CD14-positive monocyte (primary cell): ENCODE measurements around the gene RNASE7. TPM values are rescaled to one million over a fixed set of nuclear protein-coding genes. Genes with fewer than 3 reads are reported as not detected.

Experiments
- DNase-seq, 3 donors: peaks; one replicate each; pipeline ENCODE4 v3.0.0-alpha.2; 2011 to 2022
- H2AFZ ChIP-seq: 2 replicates; pipeline ENCODE4 v1.6.0; 2012; ENCODE audit warnings: mild to moderate bottlenecking, low read depth, low read length, inconsistent platforms; ENCODE audit not compliant: insufficient read depth, poor library complexity, severe bottlenecking
- H3K27ac ChIP-seq, 2 donors: 1 replicate in 1 of 2; 2 replicates in 1 of 2; pipeline ENCODE4 v1.5.1; 2012 to 2013; ENCODE audit warnings: low read length in 2 of 2, control low read depth in 1 of 2, inconsistent platforms in 1 of 2, low read depth in 1 of 2, mild to moderate bottlenecking in 1 of 2
- H3K27me3 ChIP-seq, 2 donors: one replicate each; pipeline versions ENCODE4 v1.6.0 to v1.6.1; 2011 to 2013; ENCODE audit warnings: low read length in 2 of 2; ENCODE audit not compliant: control insufficient read depth in 2 of 2, insufficient read depth in 2 of 2
- H3K36me3 ChIP-seq, 2 donors: replicated peaks in 1 of 2; 1 replicate in 1 of 2; 2 replicates in 1 of 2; pipeline versions ENCODE4 v1.5.1 to v1.6.1; 2012 to 2013; ENCODE audit warnings: low read length in 2 of 2, control low read depth in 1 of 2, inconsistent platforms in 1 of 2, mild to moderate bottlenecking in 1 of 2; ENCODE audit not compliant: insufficient read depth in 2 of 2, control insufficient read depth in 1 of 2
- H3K4me1 ChIP-seq, 2 donors: 1 replicate in 1 of 2; 2 replicates in 1 of 2; pipeline versions ENCODE4 v1.5.1 to v1.6.1; 2012 to 2013; ENCODE audit warnings: low read length in 2 of 2, control low read depth in 1 of 2, inconsistent platforms in 1 of 2, mild to moderate bottlenecking in 1 of 2, moderate library complexity in 1 of 2; ENCODE audit not compliant: insufficient read depth in 2 of 2, control insufficient read depth in 1 of 2
- H3K4me2 ChIP-seq: replicated peaks from 2 replicates; pipeline ENCODE3; 2012; ENCODE audit warnings: low read length, moderate library complexity, mild to moderate bottlenecking; ENCODE audit not compliant: poor library complexity, severe bottlenecking; ENCODE audit errors: extremely low read depth
- H3K4me3 ChIP-seq, 3 experiments: fragments of 200-600 bp in 1 of 3; sonication (generic) in 1 of 3; replicated peaks in 1 of 3; 1 replicate in 2 of 3; 2 replicates in 1 of 3; pipeline ENCODE4 v1.5.1; 2011 to 2013; ENCODE audit warnings: low read length in 3 of 3, mild to moderate bottlenecking in 3 of 3, control low read depth in 2 of 3, low read depth in 2 of 3, inconsistent platforms in 1 of 3, moderate library complexity in 1 of 3
- H3K79me2 ChIP-seq: 2 replicates; pipeline ENCODE4 v1.6.0; 2012; ENCODE audit warnings: mild to moderate bottlenecking, control low read depth, inconsistent platforms, low read length, moderate library complexity; ENCODE audit not compliant: insufficient read depth
- H3K9ac ChIP-seq: 2 replicates; pipeline ENCODE4 v1.6.0; 2017; ENCODE audit warnings: low read length, mild to moderate bottlenecking; ENCODE audit not compliant: insufficient read depth, poor library complexity, severe bottlenecking
- H3K9me3 ChIP-seq, 2 donors: replicated peaks in 1 of 2; 1 replicate in 1 of 2; 2 replicates in 1 of 2; pipeline versions ENCODE4 v1.5.1 to v1.6.1; 2012 to 2013; ENCODE audit warnings: low read length in 2 of 2, control low read depth in 1 of 2; ENCODE audit not compliant: control insufficient read depth in 1 of 2, insufficient read depth in 1 of 2
- H4K20me1 ChIP-seq: 2 replicates; pipeline ENCODE4 v1.6.0; 2012; ENCODE audit warnings: mild to moderate bottlenecking, low read length, control low read depth, moderate library complexity; ENCODE audit not compliant: insufficient read depth
- H3K27ac Mint-ChIP-seq, 7 donors: one replicate each; pipeline ENCODE4 v1.8.0; 2020; ENCODE audit warnings: mild to moderate bottlenecking in 7 of 7, mixed read lengths in 7 of 7, moderate library complexity in 6 of 7, inconsistent platforms in 2 of 7
- H3K27me3 Mint-ChIP-seq, 3 donors: one replicate each; pipeline ENCODE4 v1.8.0; 2021 to 2022; ENCODE audit warnings: low read depth in 3 of 3, mild to moderate bottlenecking in 3 of 3, mixed read lengths in 3 of 3, moderate library complexity in 3 of 3, inconsistent platforms in 1 of 3
- H3K36me3 Mint-ChIP-seq, 2 donors: one replicate each; pipeline ENCODE4 v1.8.0; 2020; ENCODE audit warnings: mixed read lengths in 2 of 2, inconsistent platforms in 1 of 2, mild to moderate bottlenecking in 1 of 2
- H3K4me1 Mint-ChIP-seq: one replicate; pipeline ENCODE4 v1.8.0; 2020; ENCODE audit warnings: mild to moderate bottlenecking, mixed read lengths
- H3K4me3 Mint-ChIP-seq, 2 donors: one replicate each; pipeline ENCODE4 v1.8.0; 2020; ENCODE audit warnings: mild to moderate bottlenecking in 2 of 2, mixed read lengths in 2 of 2, moderate library complexity in 1 of 2
- H3K9me3 Mint-ChIP-seq, 7 donors: one replicate each; pipeline ENCODE4 v1.8.0; 2020 to 2022; ENCODE audit warnings: mixed read lengths in 7 of 7, mild to moderate bottlenecking in 6 of 7, moderate library complexity in 6 of 7, inconsistent platforms in 2 of 7
- CTCF ChIP-seq: fragments of 200-600 bp; IDR thresholded peaks from one replicate; pipeline ENCODE4 v1.8.0; 2022; ENCODE audit warnings: antibody characterized with exemption, mild to moderate bottlenecking
- WGBS: methylation state at CpG from one replicate; pipeline ENCODE4 v1.1.5; 2013; ENCODE audit warnings: missing lambda C conversion rate; ENCODE audit not compliant: insufficient coverage; 5-methylcytosine and 5-hydroxymethylcytosine counted together
- intact Hi-C, 2 donors: fragments of 100-400 bp; cut with micrococcal nuclease; formaldehyde crosslinking; loops; one replicate each; pipeline versions ENCODE4 v1.15.0 to v1.15.1; 2023
- polyA plus RNA-seq, 3 donors: library from polyadenylated mRNA; depleted of rRNA in 1 of 3; unstranded in 2 of 3; stranded (reverse) in 1 of 3; fragments of 300-500 nt in 2 of 3; fragments of >200 nt in 1 of 3; fragmentation: Illumina TruSeq in 2 of 3; gene quantifications; 1 replicate in 2 of 3; 2 replicates in 1 of 3; pipeline ENCODE4 v1.2.3, GENCODE V29; 2012 to 2021

Gene RNASE7
- polyA plus RNA-seq, 3 donors: not detected

DNA sequence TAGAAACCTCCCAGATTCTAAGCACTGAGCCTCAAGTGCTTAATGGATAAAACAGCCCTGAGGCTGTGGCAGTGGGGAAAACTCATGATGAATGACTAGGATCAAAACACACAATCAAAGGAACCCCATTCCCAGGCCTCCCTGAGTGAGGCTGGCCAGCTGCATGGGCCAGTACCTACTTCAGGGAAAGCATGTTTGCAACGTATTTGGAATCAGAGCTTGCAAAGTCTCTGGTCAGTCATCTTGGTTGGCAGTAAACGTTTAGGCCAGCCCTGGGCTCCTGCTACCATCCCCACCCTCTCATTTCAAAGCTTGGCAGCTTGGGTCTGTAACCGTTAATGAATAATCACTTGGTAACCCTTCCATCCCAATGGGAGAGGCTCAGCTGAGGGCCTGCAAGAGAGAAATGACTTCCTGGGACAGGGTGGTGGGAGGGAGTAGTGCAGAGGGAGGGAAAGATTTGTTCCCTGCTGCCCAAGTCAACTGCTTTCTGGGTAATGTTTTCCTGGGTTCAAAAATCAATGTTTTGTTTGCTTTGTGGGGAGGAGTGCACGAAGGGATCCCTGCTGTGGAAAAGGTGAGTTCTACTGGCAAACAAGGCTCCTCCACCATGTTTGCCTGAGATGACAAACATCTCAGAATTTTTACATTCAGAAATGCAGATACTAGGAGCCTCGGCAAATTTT, 13.4 kb downstream of the RNASE7 start:
- Mint-ChIP-seq H3K27ac (no peak overlapping the region), H3K36me3 (no peaks in the 10 kb centered on the region), H3K4me1 (peaks cover 1% of the 10 kb centered on the region), H3K27me3 (peaks cover 2 to 9% (median 5%) of the 10 kb centered on the region in 3 donors), H3K4me3 (no peak overlapping the region), H3K9me3 (no peaks in the 10 kb centered on the region)
- H4K20me1 ChIP-seq: no peaks in the 10 kb centered on the region
- H3K9me3 ChIP-seq: no peaks in the 10 kb centered on the region
- H2AFZ ChIP-seq: no peak overlapping the region
- H3K4me3 ChIP-seq: no peak overlapping the region
- no peak overlapping the region for H3K9ac ChIP-seq
- no peak overlapping the region for H3K27ac ChIP-seq
- WGBS: no CpG with 5 or more reads among the region's 5 CpGs
- peaks cover 0 to 6% of the 10 kb centered on the region in 2 donors for H3K4me1 ChIP-seq
- no peak for TF ChIP-seq CTCF
- intact Hi-C loops: loop anchor here in 1 of 2 donors (5.0 kb wide), 1 partner anchor 38 kb away; no protein-coding TSS in a partner anchor
- peaks cover 0 to 6% of the 10 kb centered on the region in 2 donors for H3K27me3 ChIP-seq
- H3K4me2 ChIP-seq: no peak overlapping the region
- no peaks in the 10 kb centered on the region for H3K36me3 ChIP-seq
- no peaks in the 10 kb centered on the region for H3K79me2 ChIP-seq
- DNase-seq: no peak

DNA sequence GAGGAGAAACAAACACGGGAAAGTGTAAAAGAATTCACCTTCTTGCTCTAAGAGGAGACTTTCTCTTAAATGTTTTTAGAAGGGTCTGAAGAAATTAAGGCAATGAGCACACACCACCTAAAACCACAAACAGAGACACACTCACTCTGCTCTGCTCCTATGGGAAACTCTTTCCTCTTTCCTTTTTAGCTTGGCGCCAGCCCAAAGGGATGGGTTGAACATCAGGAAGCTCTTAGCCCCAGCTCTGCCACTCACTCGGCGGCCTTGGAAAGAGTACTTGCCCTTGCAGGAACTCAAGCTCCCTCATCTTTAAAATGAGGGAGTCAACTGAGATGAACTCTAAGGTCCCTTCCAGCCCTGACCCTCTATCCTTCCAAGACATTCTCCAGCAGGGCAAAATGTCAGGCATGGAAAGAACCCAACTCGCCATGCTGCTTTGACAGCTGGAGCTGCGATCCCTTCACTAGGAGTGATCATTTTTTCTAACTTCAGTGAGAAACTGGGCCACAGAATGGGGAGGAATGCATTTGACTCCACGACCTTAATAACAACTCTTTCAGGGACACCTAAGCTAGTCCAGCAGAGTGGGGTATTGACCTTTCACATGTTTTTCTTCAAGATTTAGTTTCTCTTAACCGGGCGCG, 14.5 kb downstream of the RNASE7 start:
- Histone ChIP-seq H3K9me3 (no peaks in the 10 kb centered on the region), H3K79me2 (no peaks in the 10 kb centered on the region), H3K4me1 (no peaks in the 10 kb centered on the region), H3K9ac (no peak overlapping the region), H3K27me3 (peaks cover 0 to 9% of the 10 kb centered on the region in 2 donors), H3K27ac (no peak overlapping the region), H3K36me3 (no peaks in the 10 kb centered on the region), H3K4me2 (no peak overlapping the region), H3K4me3 (no peak overlapping the region), H2AFZ (no peak overlapping the region), H4K20me1 (no peaks in the 10 kb centered on the region)
- Mint-ChIP-seq H3K27me3 (peaks cover 2 to 9% (median 5%) of the 10 kb centered on the region in 3 donors), H3K27ac (no peak overlapping the region), H3K4me1 (no peaks in the 10 kb centered on the region), H3K36me3 (no peaks in the 10 kb centered on the region), H3K4me3 (no peak overlapping the region), H3K9me3 (no peaks in the 10 kb centered on the region)
- DNase-seq: no peak
- intact Hi-C loops: loop anchor here in 1 of 2 donors (5.0 kb wide), 1 partner anchor 39 kb away; no protein-coding TSS in a partner anchor
- TF ChIP-seq CTCF: no peak
- WGBS: 71% methylated on average over 4 of the region's 10 CpGs
